Activated naive CD4-positive, alpha-beta T cell treated with anti-CD3 and anti-CD28 coated beads, Interleukin-2, amount 50 U/mL, for 16 hours (primary cell): Measurements from ENCODE around the gene HOXC4.

ENCODE experiments used
- DNase-seq: peaks from one replicate; pipeline ENCODE4 v3.0.0-alpha.2; 2020

The HOXC4 gene

DNA sequence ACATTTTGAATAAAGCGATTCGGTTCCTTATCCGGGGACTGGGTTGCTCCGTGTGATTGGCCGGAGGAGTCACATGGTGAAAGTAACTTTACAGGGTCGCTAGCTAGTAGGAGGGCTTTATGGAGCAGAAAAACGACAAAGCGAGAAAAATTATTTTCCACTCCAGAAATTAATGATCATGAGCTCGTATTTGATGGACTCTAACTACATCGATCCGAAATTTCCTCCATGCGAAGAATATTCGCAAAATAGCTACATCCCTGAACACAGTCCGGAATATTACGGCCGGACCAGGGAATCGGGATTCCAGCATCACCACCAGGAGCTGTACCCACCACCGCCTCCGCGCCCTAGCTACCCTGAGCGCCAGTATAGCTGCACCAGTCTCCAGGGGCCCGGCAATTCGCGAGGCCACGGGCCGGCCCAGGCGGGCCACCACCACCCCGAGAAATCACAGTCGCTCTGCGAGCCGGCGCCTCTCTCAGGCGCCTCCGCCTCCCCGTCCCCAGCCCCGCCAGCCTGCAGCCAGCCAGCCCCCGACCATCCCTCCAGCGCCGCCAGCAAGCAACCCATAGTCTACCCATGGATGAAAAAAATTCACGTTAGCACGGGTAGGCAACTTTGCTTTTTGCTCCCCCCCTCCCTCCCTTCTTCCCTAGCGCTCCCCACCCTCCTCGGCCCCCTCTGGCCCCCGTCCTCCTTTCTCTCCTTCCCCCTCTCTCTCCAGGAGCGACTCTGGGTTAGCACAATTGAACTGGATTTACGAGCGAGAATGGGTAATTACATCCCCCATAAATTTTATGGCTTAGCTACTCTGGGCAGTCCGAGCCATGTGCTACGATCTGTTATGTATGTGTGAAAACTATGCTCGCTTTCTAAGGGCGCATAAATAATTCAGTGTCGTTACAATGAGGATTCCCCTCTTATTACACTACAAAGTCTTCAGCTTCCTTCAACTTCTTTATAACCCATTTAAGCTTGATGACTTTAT lies at the start of gene HOXC4:
TSS of gene HOXC4 (plus strand) at position 85 of the 991 bp plus-strand sequence. CDS start at position 173, 88 bp downstream.
- DNase-seq, result no peak

DNA sequence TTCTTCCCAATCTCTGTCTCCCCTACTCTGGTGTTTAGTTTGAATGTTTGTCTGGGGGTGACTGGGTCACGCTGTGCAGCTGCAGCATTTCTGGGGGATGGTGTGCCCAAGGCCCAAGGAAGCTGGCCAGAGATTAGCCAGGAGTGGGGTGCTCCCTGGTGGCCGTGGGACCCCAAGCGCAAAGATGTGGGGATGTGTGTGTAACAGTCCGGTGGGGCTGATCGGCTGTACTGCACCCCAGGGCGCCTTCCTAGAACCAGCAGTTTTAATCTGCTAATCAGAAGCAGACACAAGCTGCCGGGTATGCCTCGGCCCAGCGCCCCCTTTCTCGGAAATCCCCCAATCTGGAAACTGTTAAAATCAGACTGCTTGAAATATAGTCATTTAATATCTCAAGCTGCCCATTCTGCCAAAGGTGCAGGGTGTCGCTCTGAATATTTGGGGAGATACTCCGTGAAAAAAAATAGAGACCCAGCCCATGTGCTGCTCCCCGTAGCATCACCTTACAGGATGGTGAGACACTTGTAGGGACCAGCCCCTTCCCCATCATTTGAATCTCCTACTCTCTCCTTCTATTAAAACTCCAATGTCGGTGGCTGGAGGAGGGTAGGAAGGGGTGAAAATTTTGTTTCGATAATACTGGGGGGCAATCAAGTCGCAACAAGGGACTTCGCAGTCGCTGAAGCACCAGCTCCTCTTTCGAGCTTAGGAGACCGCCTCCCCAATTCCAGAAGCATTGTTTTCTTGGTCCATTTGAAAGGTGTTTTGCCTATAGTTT lies 49.4 kb upstream of the HOXC4 start:
- DNase-seq, result no peak

DNA sequence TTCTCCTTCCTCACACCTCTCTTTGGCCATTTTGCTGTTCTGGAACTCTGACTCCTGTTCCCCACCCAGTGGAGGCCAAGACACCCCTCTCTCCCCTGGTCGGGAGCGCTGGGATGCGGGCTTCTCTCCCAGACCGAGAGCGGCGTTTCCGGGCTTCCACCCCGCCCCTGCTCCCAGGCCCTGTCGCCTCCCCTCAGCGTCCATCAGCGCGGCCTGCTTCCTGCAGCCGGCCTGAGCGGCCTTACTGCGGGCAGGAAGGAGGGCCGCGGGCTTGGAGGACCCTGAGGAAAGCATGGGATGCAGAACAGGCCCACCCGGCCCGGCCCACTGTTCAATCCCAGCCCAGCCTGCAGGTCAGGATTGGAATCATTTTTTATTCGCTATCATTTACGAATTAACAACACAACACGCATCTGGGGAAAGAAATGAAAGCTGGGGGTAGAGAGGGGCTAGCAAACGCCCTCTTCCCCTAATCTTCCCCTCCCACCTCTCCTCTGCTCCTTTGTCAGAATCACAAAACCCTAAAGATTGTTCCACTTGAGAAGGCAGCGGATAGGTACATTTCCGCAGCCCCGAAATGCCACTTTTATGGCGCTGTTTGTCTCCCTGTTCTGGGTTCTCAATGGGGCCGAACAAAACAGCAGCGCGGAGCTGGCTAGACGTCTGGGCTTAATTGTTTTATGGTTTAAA lies 48.6 kb upstream of the HOXC4 start:
- DNase-seq, result no peak

DNA sequence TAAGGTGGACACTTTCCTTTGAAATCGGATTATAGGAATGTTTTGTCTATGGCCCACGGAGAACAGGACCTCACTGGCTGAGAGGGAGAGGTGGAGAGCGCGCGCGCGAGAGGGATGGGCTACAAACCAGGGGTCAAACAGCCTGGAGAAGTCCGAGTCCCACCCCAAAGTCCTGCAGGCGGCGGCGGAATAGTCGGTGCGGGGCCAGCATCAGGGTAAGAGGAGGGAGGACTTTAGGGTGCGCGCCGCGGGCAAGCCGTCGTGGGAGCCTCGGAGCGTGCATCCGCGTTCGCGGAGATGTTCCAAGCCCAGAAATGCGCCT lies 48.1 kb upstream of the HOXC4 start:
- DNase-seq, result no peak

DNA sequence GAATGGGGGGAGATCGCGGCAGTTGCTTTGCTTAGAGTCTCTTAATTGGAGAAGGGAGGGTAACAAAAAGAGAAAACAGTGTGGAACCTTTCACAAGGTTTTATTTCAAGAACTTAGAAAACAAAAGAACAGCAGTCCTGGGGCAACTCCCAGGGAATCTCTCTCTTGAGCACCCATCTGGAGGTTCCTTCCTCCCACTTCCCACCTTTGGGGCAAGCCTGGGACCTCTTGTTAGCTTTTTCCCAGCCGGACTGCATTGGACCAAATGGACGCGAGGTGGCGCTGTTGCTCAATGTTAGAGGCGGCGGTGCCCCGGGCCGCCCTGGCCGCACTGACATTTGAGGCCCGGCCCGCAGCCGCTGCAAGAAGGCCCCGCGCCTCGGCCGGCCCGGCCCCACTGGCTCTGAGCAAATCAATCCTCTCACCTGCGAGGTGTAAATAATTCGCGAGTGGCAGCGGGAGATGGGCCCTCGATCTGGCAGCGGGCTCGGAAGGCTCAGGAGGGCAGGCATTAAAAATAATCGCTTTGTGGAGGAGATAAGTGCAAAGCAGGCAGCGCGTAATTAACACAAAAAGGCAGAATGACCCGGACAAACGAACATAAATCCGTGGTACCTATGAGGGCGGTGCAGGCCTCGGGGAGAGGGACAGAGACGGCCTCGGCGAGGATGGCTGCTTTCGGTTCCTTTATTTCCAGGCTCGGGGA lies 47.6 kb upstream of the HOXC4 start:
- DNase-seq, result peak; percentile 81

DNA sequence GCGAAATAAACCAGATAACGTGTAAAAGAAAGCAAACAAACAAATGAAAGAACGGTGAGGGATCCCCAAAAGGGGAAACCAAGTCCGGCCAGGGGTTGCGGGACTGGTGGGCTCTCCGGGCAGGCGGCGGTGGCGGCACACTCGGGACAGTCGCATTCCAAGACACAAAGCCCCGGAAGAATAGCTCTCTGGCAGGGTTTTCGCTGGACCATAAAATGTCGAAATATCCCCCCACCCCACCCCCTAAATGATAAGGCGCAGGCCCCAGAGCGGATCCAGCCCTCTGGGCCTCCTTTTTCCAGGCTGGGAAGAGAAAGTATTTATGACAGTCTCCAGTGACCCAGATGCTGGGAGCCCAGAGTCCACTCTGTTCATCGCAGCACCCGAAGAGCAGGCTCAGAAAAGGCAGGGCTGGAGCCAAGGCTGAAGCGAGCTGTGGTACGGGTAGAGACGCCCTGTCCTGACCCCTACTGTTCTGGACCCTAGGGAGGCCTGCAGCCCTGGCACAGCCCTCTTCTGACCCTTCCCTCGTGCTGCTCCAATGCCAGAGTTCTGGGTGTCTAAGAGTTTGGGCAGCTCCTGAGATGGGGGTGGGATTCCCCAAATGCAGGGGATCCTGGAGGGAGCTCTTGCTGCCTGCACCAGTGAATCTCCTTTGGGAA lies 46.9 kb upstream of the HOXC4 start:
- no peak for DNase-seq

DNA sequence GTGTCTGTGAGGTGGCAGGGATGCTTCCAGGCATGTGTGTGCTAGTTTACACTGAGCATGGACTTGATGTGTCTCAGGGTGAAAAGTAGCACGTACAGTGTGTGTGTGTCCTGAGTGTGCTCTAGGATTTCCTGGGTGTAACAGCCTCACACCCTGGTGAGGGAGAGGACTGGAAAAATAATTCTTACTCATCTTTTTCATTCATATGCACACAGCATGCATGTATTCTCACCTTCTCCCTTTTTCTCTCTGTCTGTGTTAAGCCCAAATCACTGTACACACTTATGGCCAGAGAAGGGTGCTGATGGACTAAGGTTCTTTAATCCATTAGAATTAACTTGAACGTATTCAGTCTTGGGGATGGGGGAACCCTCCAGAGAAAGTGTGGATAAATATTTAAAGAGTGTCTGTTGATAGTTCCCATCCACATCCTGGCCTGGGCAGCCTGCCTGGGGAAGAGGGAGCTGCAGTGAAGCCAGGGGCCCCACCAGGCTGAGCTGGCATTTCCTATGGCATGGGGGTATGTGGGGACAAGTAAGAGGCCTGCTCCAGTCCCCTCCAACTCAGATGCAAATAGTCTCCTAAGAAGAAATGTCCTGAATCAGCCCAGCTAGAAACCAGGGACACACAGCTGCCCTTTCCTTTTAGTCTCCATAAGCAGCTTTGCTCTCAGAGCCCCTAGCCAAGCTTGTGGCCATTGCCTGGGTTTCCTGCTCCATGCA lies 45.9 kb upstream of the HOXC4 start:
- DNase-seq, result no peak

DNA sequence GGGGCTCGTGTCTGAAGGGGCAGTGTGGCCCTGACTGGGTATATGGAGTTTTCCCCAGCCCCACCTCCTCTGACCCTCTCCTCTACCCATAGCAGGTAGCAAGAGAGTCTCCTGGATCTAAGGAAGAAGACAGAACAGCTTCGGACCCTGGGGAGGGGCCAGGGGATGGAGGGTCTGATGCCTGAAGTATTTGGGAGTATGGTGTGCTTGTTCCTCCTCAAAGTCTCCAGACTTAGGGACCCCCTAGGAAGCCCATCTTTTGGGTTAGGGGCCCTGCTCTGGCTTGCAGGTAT lies 45.4 kb upstream of the HOXC4 start:
- DNase-seq, result no peak

DNA sequence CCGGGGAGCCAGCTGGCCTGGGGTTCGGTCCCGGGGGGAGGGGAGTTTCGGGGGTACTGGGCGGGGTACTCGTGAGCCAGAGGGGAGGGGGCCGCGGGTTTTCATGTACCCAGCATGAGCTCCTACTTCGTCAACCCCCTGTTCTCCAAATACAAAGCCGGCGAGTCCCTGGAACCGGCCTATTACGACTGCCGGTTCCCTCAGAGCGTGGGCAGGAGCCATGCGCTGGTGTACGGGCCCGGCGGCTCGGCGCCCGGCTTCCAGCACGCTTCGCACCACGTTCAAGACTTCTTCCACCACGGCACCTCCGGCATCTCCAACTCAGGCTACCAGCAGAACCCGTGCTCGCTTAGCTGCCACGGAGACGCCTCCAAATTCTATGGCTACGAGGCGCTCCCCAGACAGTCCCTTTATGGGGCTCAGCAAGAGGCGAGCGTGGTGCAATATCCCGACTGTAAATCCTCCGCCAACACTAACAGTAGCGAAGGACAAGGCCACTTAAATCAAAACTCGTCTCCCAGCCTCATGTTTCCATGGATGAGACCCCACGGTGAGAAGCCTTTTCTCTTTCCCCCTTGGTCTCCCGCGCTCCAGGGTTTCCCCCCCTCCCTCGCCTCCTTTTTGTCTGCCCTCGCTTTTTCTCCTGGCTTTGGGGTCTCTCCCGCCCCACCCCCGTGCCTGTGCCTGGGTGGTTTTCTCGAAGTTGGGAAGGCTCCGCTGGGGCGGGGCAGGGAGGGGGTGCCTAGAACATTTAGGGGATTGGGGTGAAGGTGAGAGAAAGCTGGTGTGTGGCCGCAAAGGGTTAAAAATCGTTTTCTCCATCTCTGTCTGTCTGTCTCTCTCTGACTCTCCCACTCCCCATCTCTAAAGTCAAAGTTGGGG lies 44.2 kb upstream of the HOXC4 start:
- peak; percentile 44 for DNase-seq

DNA sequence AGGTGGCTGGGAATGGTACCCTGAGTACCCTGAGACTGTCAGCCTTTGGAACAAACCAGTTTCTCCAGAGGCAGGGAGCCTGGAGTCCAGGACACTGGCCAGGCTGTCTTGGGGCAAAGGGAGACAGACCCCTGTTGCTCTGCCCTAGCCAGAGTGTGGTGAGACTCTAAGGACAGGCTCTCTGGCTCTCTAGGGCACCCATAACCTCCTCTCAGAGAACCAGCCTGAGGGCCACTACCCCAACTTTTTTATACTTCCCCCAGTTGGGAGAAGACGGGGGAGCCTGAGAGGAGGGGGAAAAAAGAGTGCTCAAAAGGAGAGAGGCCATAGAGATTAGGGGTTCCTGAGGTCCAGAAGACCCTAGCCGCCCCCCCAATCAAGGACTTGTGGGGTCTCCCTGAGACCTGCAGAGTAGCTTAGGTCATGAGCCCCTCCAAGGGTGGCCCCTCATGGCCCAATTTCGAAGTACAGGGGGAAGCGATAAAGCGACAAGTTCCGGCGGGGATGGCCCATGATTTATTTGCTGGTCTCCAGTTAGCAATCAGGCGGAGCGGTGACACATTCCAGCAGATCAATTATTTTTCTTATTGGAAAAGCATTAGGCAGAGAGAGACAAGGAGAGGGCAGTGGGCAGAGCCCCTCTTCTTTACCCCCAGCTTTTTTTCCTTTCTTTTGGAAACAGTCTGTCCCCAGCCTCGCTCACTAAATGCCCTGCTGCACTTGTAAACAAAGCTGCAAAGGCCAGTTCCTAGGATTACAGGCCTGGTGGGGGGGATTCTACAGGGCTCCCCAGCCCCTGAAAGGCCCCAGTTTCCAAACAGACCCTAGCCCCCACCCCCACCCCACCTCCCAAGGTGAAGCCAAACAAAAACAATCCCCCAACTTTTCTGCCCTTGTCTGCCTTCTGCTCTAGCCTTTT lies 43.3 kb upstream of the HOXC4 start:
- no peak for DNase-seq

DNA sequence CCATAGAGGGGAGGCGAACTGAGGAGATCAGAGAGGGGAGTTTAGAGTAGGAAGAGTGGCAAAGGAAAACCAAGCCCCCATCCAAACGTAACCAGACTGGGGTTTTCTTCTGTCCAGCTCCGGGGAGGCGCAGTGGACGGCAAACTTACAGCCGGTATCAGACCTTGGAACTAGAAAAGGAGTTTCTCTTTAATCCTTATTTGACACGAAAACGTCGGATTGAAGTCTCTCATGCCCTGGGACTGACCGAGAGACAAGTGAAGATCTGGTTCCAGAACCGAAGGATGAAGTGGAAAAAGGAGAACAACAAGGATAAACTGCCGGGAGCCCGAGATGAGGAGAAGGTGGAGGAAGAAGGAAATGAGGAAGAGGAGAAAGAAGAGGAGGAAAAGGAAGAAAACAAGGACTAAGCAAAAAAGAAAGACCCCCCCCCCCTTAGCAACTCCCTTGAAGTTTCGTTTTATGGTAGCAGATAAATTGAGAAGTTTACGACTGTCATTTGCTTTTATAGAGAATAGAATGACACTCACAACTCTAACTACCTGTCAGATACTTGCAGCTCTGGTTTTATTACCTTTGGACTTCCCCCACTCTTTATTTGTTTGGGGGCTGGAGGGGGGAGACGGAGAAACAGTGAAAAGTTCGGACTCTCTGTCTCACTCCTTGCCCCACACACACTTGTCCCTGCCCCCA lies 42.5 kb upstream of the HOXC4 start:
- DNase-seq, result no peak

DNA sequence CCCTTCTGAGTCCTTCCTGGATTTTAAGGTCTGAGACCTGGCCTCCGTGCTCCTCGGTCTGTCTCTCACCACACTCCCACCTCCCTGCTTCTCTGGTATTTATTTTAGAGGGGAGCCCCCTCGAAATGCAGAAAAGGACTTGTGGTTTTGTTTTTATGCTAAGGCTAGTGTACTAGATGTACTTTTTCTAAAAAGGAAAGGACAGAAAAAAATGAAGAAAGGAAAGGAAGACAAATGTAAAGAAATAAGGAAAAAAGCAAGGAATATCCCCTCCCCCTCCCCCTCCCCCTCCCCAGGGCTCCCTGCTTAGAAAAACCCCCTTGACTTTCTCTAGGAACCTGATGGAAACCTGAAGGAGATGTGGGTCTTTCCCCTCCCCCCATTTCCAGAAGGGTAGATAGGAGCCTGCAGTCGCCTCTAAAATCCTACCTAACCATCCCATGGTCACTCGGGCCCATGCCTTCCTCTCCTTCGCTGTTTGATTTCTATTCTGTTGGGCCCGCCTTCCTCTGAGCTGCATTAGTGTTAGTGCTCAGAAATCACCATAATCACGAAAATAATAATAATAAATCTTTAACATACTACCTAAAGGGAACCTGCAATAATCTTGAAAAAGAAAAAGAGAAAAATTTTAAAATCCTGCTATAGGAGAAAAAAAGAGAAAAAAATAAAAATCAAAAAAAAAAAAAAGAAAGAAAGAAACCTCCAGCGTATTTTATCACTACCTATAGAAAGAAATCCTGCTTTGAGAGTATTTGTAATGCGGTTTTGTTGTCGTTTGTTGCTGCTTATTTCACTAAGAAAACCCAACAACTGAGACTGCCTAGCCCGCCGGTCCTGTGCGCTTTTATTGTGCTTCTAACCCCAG lies 41.7 kb upstream of the HOXC4 start:
- DNase-seq, result no peak

DNA sequence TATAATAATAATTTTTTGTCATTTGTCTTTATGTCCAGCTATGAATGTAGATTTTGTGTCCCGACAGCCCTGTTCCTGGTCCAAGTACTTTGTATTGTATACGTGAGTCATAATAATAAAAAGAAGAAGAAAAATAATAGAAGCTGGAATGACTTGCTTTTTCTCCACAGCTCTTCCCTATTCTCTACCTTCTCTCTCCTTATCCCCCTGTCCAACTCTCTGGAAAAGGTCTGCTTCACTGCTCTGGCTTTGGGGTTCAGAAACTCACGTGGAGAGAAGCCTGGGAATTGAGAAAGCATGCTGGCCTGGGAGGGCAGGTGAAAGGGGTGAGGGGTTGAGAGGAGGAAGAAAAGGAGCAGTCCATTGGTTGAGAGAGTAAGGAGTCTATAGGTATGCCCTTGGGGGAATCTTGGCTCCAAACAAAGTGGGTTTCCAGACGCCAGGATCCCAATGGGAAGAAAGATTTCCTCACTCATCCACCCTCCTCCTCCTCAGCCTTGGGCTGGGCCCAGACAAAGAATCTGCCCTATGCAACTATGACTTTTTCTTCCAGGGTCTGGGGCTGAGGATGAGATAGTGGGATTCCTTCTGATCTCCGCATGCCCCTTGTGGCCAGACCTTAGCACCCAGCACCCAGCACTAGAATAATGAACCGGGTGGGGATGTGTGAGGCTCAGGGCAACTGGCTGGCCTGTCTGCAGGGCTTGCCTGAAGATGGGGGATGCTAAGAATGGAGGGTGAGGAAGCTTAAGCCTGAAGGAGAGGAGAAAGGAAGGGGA lies 40.8 kb upstream of the HOXC4 start:
- DNase-seq, result no peak

DNA sequence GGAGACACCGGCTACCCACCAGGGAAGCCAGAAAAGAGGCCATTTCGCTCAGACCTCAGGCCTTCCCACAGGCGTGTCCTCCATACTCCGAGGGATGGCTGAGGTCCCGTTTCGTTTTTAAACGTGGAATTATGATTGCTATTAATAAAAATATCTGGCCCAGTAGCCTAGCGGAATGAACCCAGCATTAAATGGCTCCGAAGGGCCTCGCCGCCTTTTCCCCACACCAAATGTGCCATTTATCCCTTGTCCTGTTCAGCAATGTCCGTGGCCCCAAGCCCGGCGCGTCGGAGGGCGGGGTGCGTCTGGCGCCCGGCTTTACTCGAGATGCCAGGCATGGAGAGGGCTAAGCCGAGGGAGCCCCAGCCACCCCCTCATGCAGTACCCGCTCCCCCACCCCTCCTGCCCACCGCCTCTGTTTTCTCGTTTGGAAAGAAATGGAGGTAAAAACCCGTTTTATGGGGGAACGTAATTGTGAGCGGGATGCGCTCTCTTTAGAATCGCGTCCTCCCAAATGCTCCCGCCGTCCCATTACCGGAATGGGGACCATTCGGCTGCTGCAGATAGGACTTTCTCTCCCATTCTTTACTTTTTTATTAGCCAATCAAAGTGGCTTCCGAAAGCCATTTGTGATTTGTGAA lies 39.1 kb upstream of the HOXC4 start:
- DNase-seq, result no peak

DNA sequence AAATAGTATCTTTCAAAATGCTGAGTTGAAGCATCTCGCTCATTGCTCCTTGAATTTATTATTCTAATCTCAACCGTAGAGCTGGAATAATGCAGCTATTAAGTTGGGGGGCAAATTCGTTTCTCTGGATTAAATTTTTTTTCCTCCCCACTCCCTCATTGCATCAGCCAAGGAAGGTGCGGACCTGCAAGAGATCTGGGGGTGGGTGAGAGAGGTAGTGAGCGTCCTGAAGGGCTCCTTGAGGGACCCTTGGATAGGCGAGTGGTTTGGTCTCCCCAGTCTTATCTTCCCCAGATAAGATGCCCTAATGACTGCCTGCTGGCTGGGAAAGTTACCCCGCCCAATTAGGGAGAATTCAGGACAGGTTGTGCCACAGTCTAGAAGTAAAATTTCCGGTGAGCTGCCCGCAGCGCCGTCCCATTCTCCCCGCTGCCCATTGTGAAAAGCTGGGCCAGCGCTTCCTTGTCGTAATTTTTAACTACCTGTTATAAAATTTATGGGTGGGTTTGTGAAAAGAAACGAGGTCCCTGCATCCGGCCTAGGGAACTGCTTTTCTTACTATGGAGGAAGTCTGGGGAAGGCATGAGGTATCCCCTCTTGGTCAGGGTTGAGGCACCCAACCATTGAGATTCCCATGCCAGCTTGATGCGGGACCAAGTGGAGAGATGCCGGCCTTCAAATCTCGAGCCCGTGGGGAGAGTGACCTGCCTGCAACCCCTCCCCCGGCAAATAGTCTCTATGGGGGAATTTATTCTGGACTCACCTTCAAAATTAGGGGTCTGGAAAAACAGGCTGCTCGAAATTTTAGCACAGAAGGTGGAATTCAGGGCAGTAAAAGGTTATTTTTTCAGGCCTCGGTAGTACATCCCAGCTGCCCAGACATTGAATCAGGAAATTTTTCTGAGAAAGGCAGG lies 38.4 kb upstream of the HOXC4 start:
- no peak for DNase-seq
